Choroid plexus epithelial cell (primary cell): ENCODE data around the gene YIF1B.

Experiments used
- DNase-seq: peaks from one replicate; pipeline ENCODE4 v3.0.0-alpha.2; 2010; ENCODE audit warnings: low read depth
- H3K4me3 ChIP-seq: 2 replicates; pipeline ENCODE4 v1.5.1; 2011; ENCODE audit warnings: low read depth, mild to moderate bottlenecking, control low read depth, low read length, moderate library complexity
- TF ChIP-seq, protein P1 (sequence below): conservative IDR thresholded peaks from 2 replicates; pipeline ENCODE4 v1.5.1; 2011; ENCODE audit warnings: low read depth, mild to moderate bottlenecking, control low read depth, inconsistent platforms, low read length, moderate library complexity

The YIF1B gene

GRCh38 chr19:38304866-38305429 is 10.8 kb downstream of the YIF1B start:
- TF ChIP-seq, protein P1, sequence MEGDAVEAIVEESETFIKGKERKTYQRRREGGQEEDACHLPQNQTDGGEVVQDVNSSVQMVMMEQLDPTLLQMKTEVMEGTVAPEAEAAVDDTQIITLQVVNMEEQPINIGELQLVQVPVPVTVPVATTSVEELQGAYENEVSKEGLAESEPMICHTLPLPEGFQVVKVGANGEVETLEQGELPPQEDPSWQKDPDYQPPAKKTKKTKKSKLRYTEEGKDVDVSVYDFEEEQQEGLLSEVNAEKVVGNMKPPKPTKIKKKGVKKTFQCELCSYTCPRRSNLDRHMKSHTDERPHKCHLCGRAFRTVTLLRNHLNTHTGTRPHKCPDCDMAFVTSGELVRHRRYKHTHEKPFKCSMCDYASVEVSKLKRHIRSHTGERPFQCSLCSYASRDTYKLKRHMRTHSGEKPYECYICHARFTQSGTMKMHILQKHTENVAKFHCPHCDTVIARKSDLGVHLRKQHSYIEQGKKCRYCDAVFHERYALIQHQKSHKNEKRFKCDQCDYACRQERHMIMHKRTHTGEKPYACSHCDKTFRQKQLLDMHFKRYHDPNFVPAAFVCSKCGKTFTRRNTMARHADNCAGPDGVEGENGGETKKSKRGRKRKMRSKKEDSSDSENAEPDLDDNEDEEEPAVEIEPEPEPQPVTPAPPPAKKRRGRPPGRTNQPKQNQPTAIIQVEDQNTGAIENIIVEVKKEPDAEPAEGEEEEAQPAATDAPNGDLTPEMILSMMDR = no peak
- H3K4me3 ChIP-seq = no peak overlapping the region
- no peak for DNase-seq

- no peak for DNase-seq
- no peak overlapping the region for H3K4me3 ChIP-seq
- TF ChIP-seq, protein P1 = no peak
These were observed 11.3 kb downstream of the YIF1B start for GRCh38 chr19:38304352-38304865.

DNA sequence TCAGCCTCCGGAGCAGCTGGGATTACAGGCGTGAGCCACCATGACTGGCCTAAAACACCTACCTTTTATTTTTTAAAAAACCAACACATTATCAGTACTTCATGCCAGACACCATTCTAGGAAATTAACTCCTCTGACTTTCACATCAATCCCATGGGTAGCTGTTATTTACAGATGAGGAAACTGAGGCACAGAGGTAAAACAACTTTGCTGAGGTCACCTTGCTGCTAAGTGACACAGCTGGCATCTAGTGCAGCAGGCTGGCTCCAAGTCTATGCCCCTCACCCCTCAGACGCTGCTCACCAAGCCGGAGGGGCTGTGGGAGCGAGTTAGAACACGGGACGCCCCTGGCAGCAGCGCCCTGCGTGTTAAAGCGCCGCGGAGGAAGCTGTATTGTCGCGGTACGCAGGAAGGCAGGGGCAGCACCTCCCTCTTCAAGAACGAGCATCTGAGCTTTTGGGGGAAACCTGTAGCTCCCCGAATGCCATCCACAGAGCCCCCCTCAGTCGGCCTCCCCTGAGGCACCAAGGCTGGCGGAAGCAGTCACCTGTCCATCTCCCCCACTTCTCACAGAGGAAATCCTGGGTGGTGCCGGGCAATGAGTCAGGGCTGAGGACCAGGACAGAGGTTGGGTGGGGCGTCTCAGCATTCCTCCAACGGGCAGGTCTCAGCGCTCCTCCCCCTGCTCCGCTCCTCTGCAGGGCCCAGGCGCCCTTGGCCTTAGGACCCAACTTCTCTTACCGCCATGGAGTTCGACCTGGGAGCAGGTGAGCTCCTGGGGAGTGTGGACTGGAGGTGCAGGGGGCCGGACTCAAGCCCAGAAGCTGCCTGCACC is 12.0 kb downstream of the YIF1B start, which contains the start of gene C19orf33:
Gene C19orf33, plus strand, starts transcription at position 735 of the 835 bp plus-strand sequence. Its CDS starts 11 bp downstream, at position 746.
- no peak within 1 kb of the TSS for H3K4me3 ChIP-seq
- TF ChIP-seq, protein P1 = no peak
- no peak for DNase-seq

GRCh38 chr19:38298821-38299680 is 16.7 kb downstream of the YIF1B start:
- TF ChIP-seq, protein P1 = no peak
- H3K4me3 ChIP-seq = no peak overlapping the region
- no peak for DNase-seq

DNA sequence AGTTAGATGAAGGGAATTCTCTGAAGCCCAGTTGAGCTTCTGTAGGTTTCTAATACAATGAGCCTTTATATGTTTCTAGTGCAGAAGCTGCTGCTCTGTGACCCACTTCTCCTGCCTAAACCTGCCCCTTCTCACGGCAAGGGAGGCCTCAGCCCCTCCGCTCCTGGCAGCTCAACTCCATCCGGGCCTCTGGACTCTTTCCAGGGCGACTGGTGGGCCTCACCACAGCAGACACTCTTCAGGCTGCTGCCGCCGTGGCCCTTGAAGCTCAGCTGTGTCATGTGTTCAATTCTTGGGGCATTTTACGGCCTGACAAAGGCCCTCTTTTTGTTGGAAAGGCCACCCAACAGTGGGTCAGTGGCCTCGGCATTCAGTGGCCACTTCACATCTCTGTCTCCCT is 21.7 kb downstream of the YIF1B start:
- DNase-seq = no peak
- no peak overlapping the region for H3K4me3 ChIP-seq
- TF ChIP-seq, protein P1 = no peak

- H3K4me3 ChIP-seq = no peak overlapping the region
- TF ChIP-seq, protein P1 = no peak
These were observed 22.5 kb downstream of the YIF1B start for GRCh38 chr19:38293281-38293680.

More at GRCh38 chr19:38293281-38293680, 22.5 kb downstream of the YIF1B start:
- DNase-seq = no peak
